ENCODE measurements around the gene CPEB3. TPM values are rescaled to one million over a fixed set of nuclear protein-coding genes. Genes with fewer than 3 reads are reported as not detected.

The CPEB3 gene
- total RNA-seq, 2 experiments from 2014 or later = 0.66 to 3.2 TPM

- H3K9me2 ChIP-seq (ENCODE audit: insufficient read depth, low read length) = no peaks in the 10 kb centered on the region
- no peak overlapping the region for H2AFZ ChIP-seq (ENCODE audit: low read length)
- no peak overlapping the region for H3K4me3 ChIP-seq (ENCODE audit: low read depth, low read length, poor library complexity, severe bottlenecking)
- no peak overlapping the region for H3K4me2 ChIP-seq (ENCODE audit: low read length)
- no TSS peak for BruUV-seq (replicated peaks)
- H3K79me2 ChIP-seq (ENCODE audit: insufficient read depth, low read depth, low read length) = no peaks in the 10 kb centered on the region
- no peaks in the 10 kb centered on the region for H4K20me1 ChIP-seq (ENCODE audit: insufficient read depth, low read length)
- no peaks in the 10 kb centered on the region for H3K4me1 ChIP-seq (ENCODE audit: insufficient read depth, low read length, poor library complexity, severe bottlenecking)
- POLR2A ChIA-PET = interaction anchor here (0.6 to 1.2 kb wide), 7 partner anchors 9 to 349 kb away, joined by 3 to 4 read pairs (median 3); no protein-coding TSS in a partner anchor
- H3K36me3 ChIP-seq (ENCODE audit: insufficient read depth, low read length) = no peaks in the 10 kb centered on the region
- intact Hi-C loops (cut with micrococcal nuclease; ENCODE audit: unreplicated experiment) = no loop called here
- no peak for TF ChIP-seq CTCF (conservative IDR thresholded peaks at IDR 0.05; ENCODE audit: low read length)
- TF ChIP-seq EZH2phosphoT487 (IDR thresholded peaks at IDR 0.05; ENCODE audit: borderline replicate concordance, low read depth, low read length) = no peak
- CTCF ChIA-PET (ENCODE audit: unreplicated experiment) = interaction anchor here (1.0 kb wide), 1 partner anchor 10 kb away, joined by 3 read pairs; no protein-coding TSS in a partner anchor
- H3K27ac ChIP-seq (ENCODE audit: low read depth, low read length, poor library complexity, severe bottlenecking) = no peak overlapping the region
- no peak for DNase-seq (ENCODE audit: low spot score)
- no peaks in the 10 kb centered on the region for H3K9me3 ChIP-seq (ENCODE audit: low read length)
Observed at GRCh38 chr10:92126100-92126650, 164.7 kb downstream of the CPEB3 start.

GRCh38 chr10:92125144-92125543 is 165.7 kb downstream of the CPEB3 start:
- Histone ChIP-seq H3K9me2 (ENCODE audit: insufficient read depth, low read length) (no peaks in the 10 kb centered on the region), H3K4me1 (ENCODE audit: insufficient read depth, low read length, poor library complexity, severe bottlenecking) (no peaks in the 10 kb centered on the region), H3K36me3 (ENCODE audit: insufficient read depth, low read length) (no peaks in the 10 kb centered on the region), H3K9me3 (ENCODE audit: low read length) (no peaks in the 10 kb centered on the region), H3K79me2 (ENCODE audit: insufficient read depth, low read depth, low read length) (no peaks in the 10 kb centered on the region), H2AFZ (ENCODE audit: low read length) (no peak overlapping the region), H3K4me2 (ENCODE audit: low read length) (no peak overlapping the region), H3K27ac (ENCODE audit: low read depth, low read length, poor library complexity, severe bottlenecking) (no peak overlapping the region), H3K4me3 (ENCODE audit: low read depth, low read length, poor library complexity, severe bottlenecking) (no peak overlapping the region), H4K20me1 (ENCODE audit: insufficient read depth, low read length) (no peaks in the 10 kb centered on the region)
- TF ChIP-seq CTCF (conservative IDR thresholded peaks at IDR 0.05; ENCODE audit: low read length) (no peak), EZH2phosphoT487 (IDR thresholded peaks at IDR 0.05; ENCODE audit: borderline replicate concordance, low read depth, low read length) (no peak)
- intact Hi-C loops (cut with micrococcal nuclease; ENCODE audit: unreplicated experiment) = no loop called here
- no TSS peak for BruUV-seq (replicated peaks)
- DNase-seq (ENCODE audit: low spot score) = no peak
- ChIA-PET POLR2A (interaction anchor here (0.6 to 1.2 kb wide), 7 partner anchors 8 to 350 kb away, joined by 3 to 7 read pairs (median 4); no protein-coding TSS in a partner anchor), CTCF (ENCODE audit: unreplicated experiment) (no interaction called here)

- H4K20me1 ChIP-seq (ENCODE audit: insufficient read depth, low read length) = no peaks in the 10 kb centered on the region
- intact Hi-C loops (cut with micrococcal nuclease; ENCODE audit: unreplicated experiment) = no loop called here
- POLR2A ChIA-PET = interaction anchor here (0.6 to 1.1 kb wide), 3 partner anchors 61 to 351 kb away, joined by 3 to 7 read pairs (median 4); no protein-coding TSS in a partner anchor
- H3K4me2 ChIP-seq (ENCODE audit: low read length) = no peak overlapping the region
- CTCF ChIA-PET (ENCODE audit: unreplicated experiment) = no interaction called here
- no peak overlapping the region for H2AFZ ChIP-seq (ENCODE audit: low read length)
- no peak overlapping the region for H3K27ac ChIP-seq (ENCODE audit: low read depth, low read length, poor library complexity, severe bottlenecking)
- H3K4me3 ChIP-seq (ENCODE audit: low read depth, low read length, poor library complexity, severe bottlenecking) = no peak overlapping the region
- H3K4me1 ChIP-seq (ENCODE audit: insufficient read depth, low read length, poor library complexity, severe bottlenecking) = no peaks in the 10 kb centered on the region
- no peak for DNase-seq (ENCODE audit: low spot score)
- no peaks in the 10 kb centered on the region for H3K79me2 ChIP-seq (ENCODE audit: insufficient read depth, low read depth, low read length)
- H3K9me3 ChIP-seq (ENCODE audit: low read length) = no peaks in the 10 kb centered on the region
- H3K36me3 ChIP-seq (ENCODE audit: insufficient read depth, low read length) = no peaks in the 10 kb centered on the region
- no peaks in the 10 kb centered on the region for H3K9me2 ChIP-seq (ENCODE audit: insufficient read depth, low read length)
- TF ChIP-seq CTCF (conservative IDR thresholded peaks at IDR 0.05; ENCODE audit: low read length) = no peak
- no peak for TF ChIP-seq EZH2phosphoT487 (IDR thresholded peaks at IDR 0.05; ENCODE audit: borderline replicate concordance, low read depth, low read length)
- BruUV-seq (replicated peaks) = no TSS peak
Observed at GRCh38 chr10:92124616-92125143, 166.2 kb downstream of the CPEB3 start.
